Ascending aorta (tissue), 2 donors: ENCODE results near the gene PPM1L. TPM values are rescaled to one million over a fixed set of nuclear protein-coding genes. Genes with fewer than 3 reads are reported as not detected.

Source experiments
- DNase-seq, 2 donors: peaks; one replicate each; pipeline ENCODE4 v3.0.0-alpha.2; 2019; ENCODE audit warnings: low spot score in 2 of 2
- H3K27ac ChIP-seq, 2 donors: fragments of 200-600 bp; sonication (generic); one replicate each; pipeline ENCODE4 v1.5.1; 2016 to 2017; ENCODE audit warnings: mild to moderate bottlenecking in 1 of 2
- H3K27me3 ChIP-seq: fragments of 200-600 bp; sonication (generic); one replicate; pipeline ENCODE4 v1.5.1; 2017
- H3K36me3 ChIP-seq, 2 donors: fragments of 200-600 bp; sonication (generic); one replicate each; pipeline ENCODE4 v1.5.1; 2016
- H3K4me1 ChIP-seq, 2 donors: fragments of 200-600 bp; sonication (generic); one replicate each; pipeline ENCODE4 v1.5.1; 2016 to 2017; ENCODE audit warnings: mild to moderate bottlenecking in 1 of 2
- H3K4me3 ChIP-seq, 2 donors: fragments of 200-600 bp; sonication (generic); one replicate each; pipeline ENCODE4 v1.5.1; 2016 to 2017; ENCODE audit warnings: mild to moderate bottlenecking in 1 of 2
- H3K9me3 ChIP-seq, 2 donors: fragments of 200-600 bp; sonication (generic); one replicate each; pipeline ENCODE4 v1.5.1; 2016
- CTCF ChIP-seq, 3 experiments: fragments of 200-600 bp in 2 of 3; fragments of 450-650 bp in 1 of 3; sonication (generic) in 2 of 3; IDR thresholded peaks; one replicate each; pipeline ENCODE4 v1.5.1; 2016 to 2019; ENCODE audit warnings: antibody characterized with exemption in 3 of 3, mild to moderate bottlenecking in 1 of 3, moderate library complexity in 1 of 3
- intact Hi-C: fragments of 100-400 bp; cut with DNase I; formaldehyde crosslinking; loops from one replicate; pipeline ENCODE4 v1.15.1; 2023
- total RNA-seq: library from RNA; depleted of rRNA; stranded (reverse); fragments of >200 nt; gene quantifications from one replicate; pipeline ENCODE4 v1.1.0, GENCODE V29; 2016

Gene PPM1L
- total RNA-seq, 1 donor from 2014 or later = 20.3 TPM

GRCh38 chr3:161082063-161082462, 326.0 kb downstream of the PPM1L start:
- H3K27ac ChIP-seq = no peak overlapping the region
- peaks cover 8 to 15% of the 10 kb centered on the region in 2 donors for H3K36me3 ChIP-seq
- intact Hi-C loops = no loop called here
- peak overlapping the region in 1 of 2 donors; percentile 27 for H3K4me3 ChIP-seq
- no peaks in the 10 kb centered on the region for H3K4me1 ChIP-seq
- H3K27me3 ChIP-seq = no peaks in the 10 kb centered on the region
- no peak for TF ChIP-seq CTCF (IDR thresholded peaks at IDR 0.05)
- no peak for DNase-seq
- H3K9me3 ChIP-seq = no peaks in the 10 kb centered on the region

GRCh38 chr3:161083131-161083530, 327.1 kb downstream of the PPM1L start:
- TF ChIP-seq CTCF (IDR thresholded peaks at IDR 0.05) = no peak
- DNase-seq = no peak
- intact Hi-C loops = no loop called here
- H3K4me1 ChIP-seq = no peaks in the 10 kb centered on the region
- H3K4me3 ChIP-seq = no peak overlapping the region
- H3K9me3 ChIP-seq = no peaks in the 10 kb centered on the region
- H3K27ac ChIP-seq = no peak overlapping the region
- H3K27me3 ChIP-seq = no peaks in the 10 kb centered on the region
- H3K36me3 ChIP-seq = peaks cover 14 to 15% of the 10 kb centered on the region in 2 donors

GRCh38 chr3:161084277-161084676, 328.2 kb downstream of the PPM1L start:
- intact Hi-C loops = no loop called here
- no peak for TF ChIP-seq CTCF (IDR thresholded peaks at IDR 0.05)

GRCh38 chr3:161093895-161094294, 337.9 kb downstream of the PPM1L start:
- Histone ChIP-seq H3K9me3 (no peaks in the 10 kb centered on the region), H3K36me3 (peaks cover 2 to 3% of the 10 kb centered on the region in 2 donors), H3K4me3 (no peak overlapping the region), H3K27me3 (no peaks in the 10 kb centered on the region), H3K4me1 (no peaks in the 10 kb centered on the region), H3K27ac (no peak overlapping the region)
- intact Hi-C loops = no loop called here
- no peak for DNase-seq
- no peak for TF ChIP-seq CTCF (IDR thresholded peaks at IDR 0.05)

More at GRCh38 chr3:161084277-161084676, 328.2 kb downstream of the PPM1L start:
- H3K4me1 ChIP-seq = no peaks in the 10 kb centered on the region
- H3K36me3 ChIP-seq = peaks cover 14 to 25% of the 10 kb centered on the region in 2 donors
- H3K27me3 ChIP-seq = no peaks in the 10 kb centered on the region
- no peak for DNase-seq
- H3K9me3 ChIP-seq = no peaks in the 10 kb centered on the region
- no peak overlapping the region for H3K27ac ChIP-seq
- no peak overlapping the region for H3K4me3 ChIP-seq

- no peaks in the 10 kb centered on the region for H3K9me3 ChIP-seq
- no peak for DNase-seq
- intact Hi-C loops = no loop called here
- no peaks in the 10 kb centered on the region for H3K27me3 ChIP-seq
- peak in 1 of 3 experiments; percentile 14 for TF ChIP-seq CTCF (IDR thresholded peaks at IDR 0.05)
- H3K4me3 ChIP-seq = no peak overlapping the region
- no peak overlapping the region for H3K27ac ChIP-seq
- peaks cover 0 to 11% of the 10 kb centered on the region in 2 donors for H3K36me3 ChIP-seq
- H3K4me1 ChIP-seq = no peaks in the 10 kb centered on the region
These were observed 340.8 kb downstream of the PPM1L start for GRCh38 chr3:161096771-161097367.
